Smooth muscle cell (in vitro differentiated cells): ENCODE data around the gene PRSS50. TPM values are rescaled to one million over a fixed set of nuclear protein-coding genes. Genes with fewer than 3 reads are reported as not detected.

Source experiments
- DNase-seq: peaks from one replicate; lab custom pipeline; 2025; ENCODE audit not compliant: unreplicated experiment; lab: John Stamatoyannopoulos, UW
- H2AFZ ChIP-seq: fragments of 200-600 bp; sonication (generic); 2 replicates; pipeline ENCODE4 v1.6.0; 2016; ENCODE audit warnings: antibody characterized with exemption, low read depth, mild to moderate bottlenecking
- H3F3A ChIP-seq: fragments of 200-600 bp; sonication (generic); 2 replicates; pipeline ENCODE4 v1.6.0; 2017; ENCODE audit warnings: antibody characterized with exemption, low read depth
- H3K27ac ChIP-seq: fragments of 200-600 bp; sonication (generic); 2 replicates; pipeline ENCODE4 v1.5.1; 2016; ENCODE audit warnings: low read depth, mild to moderate bottlenecking
- H3K27me3 ChIP-seq: fragments of 200-600 bp; sonication (generic); 2 replicates; pipeline ENCODE4 v1.6.1; 2016; ENCODE audit warnings: low read depth, mild to moderate bottlenecking
- H3K36me3 ChIP-seq: fragments of 200-600 bp; sonication (generic); 2 replicates; pipeline ENCODE4 v1.5.1; 2016; ENCODE audit warnings: low read depth
- H3K4me1 ChIP-seq: fragments of 200-600 bp; sonication (generic); 2 replicates; pipeline ENCODE4 v1.5.1; 2016; ENCODE audit warnings: low read depth
- H3K4me2 ChIP-seq: fragments of 200-600 bp; sonication (generic); 2 replicates; pipeline ENCODE4 v1.6.0; 2016; ENCODE audit warnings: mild to moderate bottlenecking
- H3K4me3 ChIP-seq: fragments of 200-600 bp; sonication (generic); 2 replicates; pipeline ENCODE4 v1.5.1; 2016; ENCODE audit warnings: mild to moderate bottlenecking
- H3K79me2 ChIP-seq: fragments of 200-600 bp; sonication (generic); 2 replicates; pipeline ENCODE4 v1.6.0; 2016; ENCODE audit warnings: low read depth, mild to moderate bottlenecking
- H3K9ac ChIP-seq: fragments of 200-600 bp; sonication (generic); 2 replicates; pipeline ENCODE4 v1.6.0; 2016; ENCODE audit warnings: low read depth
- H3K9me3 ChIP-seq: fragments of 200-600 bp; sonication (generic); replicated peaks from 2 replicates; pipeline ENCODE4 v1.5.1; 2016; ENCODE audit warnings: low read depth
- H4K20me1 ChIP-seq: fragments of 200-600 bp; sonication (generic); 2 replicates; pipeline ENCODE4 v1.6.0; 2016; ENCODE audit warnings: low read depth
- WGBS: methylation state at CpG from one replicate; pipeline ENCODE4 v1.1.7; 2016; ENCODE audit warnings: low lambda C conversion rate; 5-methylcytosine and 5-hydroxymethylcytosine counted together
- polyA plus RNA-seq: library from polyadenylated mRNA; unstranded; fragments of >200 nt; fragmentation: Nextera tagmentation; extraction: Ambion mirVana; gene quantifications from 2 replicates; pipeline ENCODE4 v1.2.1, GENCODE V29; 2016
- total RNA-seq: library from RNA; depleted of rRNA; stranded (reverse); fragments of >200 nt; gene quantifications from 2 replicates; pipeline ENCODE4 v1.2.3, GENCODE V29; 2014
- TF ChIP-seq, protein P1 (sequence below): fragments of 200-600 bp; sonication (generic); IDR thresholded peaks from 2 replicates; pipeline ENCODE4 v1.5.1; 2017; ENCODE audit warnings: borderline replicate concordance, mild to moderate bottlenecking, antibody characterized with exemption; ENCODE audit not compliant: insufficient read depth, poor library complexity, severe bottlenecking

PRSS50 gene
- total and polyA plus RNA-seq, 2 experiments from 2014 or later, result 0.54 to 0.73 TPM

DNA sequence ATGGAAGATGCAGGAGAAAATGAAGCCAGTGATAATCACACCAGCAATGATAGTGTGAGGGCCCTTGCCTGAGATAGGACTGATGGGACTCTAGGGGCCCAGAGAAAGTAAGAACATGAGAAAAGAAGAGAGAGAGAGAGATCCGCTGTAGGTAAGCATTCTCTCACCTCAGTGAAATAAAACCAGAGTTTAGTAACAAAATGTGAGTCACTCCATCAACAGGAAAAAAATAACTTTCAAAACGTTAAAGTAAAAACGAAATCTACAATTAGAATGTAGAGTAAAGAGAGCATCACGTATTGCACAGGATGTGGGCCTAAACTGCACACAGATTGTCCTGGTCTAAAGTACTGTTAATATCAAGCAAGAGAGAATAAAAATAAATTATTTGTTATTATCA is 6.8 kb upstream of the PRSS50 start:
- Histone ChIP-seq H3K79me2 (no peaks in the 10 kb centered on the region), H3K36me3 (no peaks in the 10 kb centered on the region), H3K27me3 (no peaks in the 10 kb centered on the region), H3K4me2 (no peak overlapping the region), H2AFZ (no peak overlapping the region), H3K9me3 (no peaks in the 10 kb centered on the region), H3K27ac (no peak overlapping the region), H3K4me3 (no peak overlapping the region), H3F3A (peaks cover 10% of the 10 kb centered on the region), H4K20me1 (no peaks in the 10 kb centered on the region), H3K9ac (no peak overlapping the region), H3K4me1 (peaks cover 7% of the 10 kb centered on the region)
- no peak for DNase-seq
- TF ChIP-seq, protein P1, sequence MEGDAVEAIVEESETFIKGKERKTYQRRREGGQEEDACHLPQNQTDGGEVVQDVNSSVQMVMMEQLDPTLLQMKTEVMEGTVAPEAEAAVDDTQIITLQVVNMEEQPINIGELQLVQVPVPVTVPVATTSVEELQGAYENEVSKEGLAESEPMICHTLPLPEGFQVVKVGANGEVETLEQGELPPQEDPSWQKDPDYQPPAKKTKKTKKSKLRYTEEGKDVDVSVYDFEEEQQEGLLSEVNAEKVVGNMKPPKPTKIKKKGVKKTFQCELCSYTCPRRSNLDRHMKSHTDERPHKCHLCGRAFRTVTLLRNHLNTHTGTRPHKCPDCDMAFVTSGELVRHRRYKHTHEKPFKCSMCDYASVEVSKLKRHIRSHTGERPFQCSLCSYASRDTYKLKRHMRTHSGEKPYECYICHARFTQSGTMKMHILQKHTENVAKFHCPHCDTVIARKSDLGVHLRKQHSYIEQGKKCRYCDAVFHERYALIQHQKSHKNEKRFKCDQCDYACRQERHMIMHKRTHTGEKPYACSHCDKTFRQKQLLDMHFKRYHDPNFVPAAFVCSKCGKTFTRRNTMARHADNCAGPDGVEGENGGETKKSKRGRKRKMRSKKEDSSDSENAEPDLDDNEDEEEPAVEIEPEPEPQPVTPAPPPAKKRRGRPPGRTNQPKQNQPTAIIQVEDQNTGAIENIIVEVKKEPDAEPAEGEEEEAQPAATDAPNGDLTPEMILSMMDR, result no peak
- 89% methylated on average over 4 of the region's 4 CpGs for WGBS

DNA sequence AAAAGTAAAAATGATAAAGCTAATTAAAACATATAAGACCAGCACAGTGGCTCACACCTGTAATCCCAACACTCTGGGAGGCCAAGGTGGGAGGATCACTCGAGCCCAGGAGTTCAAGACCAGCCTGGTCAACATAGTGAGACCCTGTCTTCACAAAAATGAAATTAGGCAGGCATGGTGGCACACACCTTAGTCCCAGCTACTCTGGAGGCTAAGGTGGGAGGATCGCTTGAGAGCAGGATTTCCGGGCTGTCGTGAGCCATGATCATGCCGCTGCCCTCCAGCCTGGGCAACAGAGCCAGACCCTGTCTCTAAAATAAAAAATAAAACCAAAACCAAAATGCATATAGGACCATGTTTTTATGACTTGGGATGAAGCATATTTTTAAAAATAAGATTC is 4.8 kb upstream of the PRSS50 start:
- no peak for DNase-seq
- H3K4me3 ChIP-seq, result no peak overlapping the region
- H3K27me3 ChIP-seq, result no peaks in the 10 kb centered on the region
- TF ChIP-seq, protein P1, result no peak
- 96% methylated on average over 5 of the region's 5 CpGs for WGBS
- H3K79me2 ChIP-seq, result no peaks in the 10 kb centered on the region
- no peaks in the 10 kb centered on the region for H3K36me3 ChIP-seq
- H4K20me1 ChIP-seq, result no peaks in the 10 kb centered on the region
- H3K9ac ChIP-seq, result no peak overlapping the region
- peaks cover 10% of the 10 kb centered on the region for H3F3A ChIP-seq
- H3K4me1 ChIP-seq, result peaks cover 7% of the 10 kb centered on the region
- no peaks in the 10 kb centered on the region for H3K9me3 ChIP-seq
- H3K27ac ChIP-seq, result no peak overlapping the region
- no peak overlapping the region for H3K4me2 ChIP-seq
- no peak overlapping the region for H2AFZ ChIP-seq

DNA sequence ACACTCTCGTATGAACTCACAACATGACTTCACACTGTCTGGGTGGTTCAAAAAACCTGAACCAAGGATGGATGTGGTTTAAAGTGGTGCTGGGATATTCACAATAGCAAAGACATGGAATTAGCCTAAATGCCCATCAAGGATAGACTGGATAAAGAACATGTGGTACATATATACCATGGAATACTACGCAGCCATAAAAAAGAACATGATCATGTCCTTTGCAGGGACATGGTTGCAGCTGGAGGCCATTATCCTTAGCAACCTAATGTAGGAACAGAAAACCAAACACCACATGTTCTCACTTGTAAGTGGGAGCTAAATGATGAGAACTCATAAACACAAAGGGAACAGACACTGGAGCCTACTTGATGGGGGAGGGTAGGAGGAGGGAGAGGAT is 3.3 kb upstream of the PRSS50 start:
- Histone ChIP-seq H3K9ac (no peak overlapping the region), H3F3A (peaks cover 7% of the 10 kb centered on the region), H2AFZ (no peak overlapping the region), H3K27me3 (no peaks in the 10 kb centered on the region), H4K20me1 (no peaks in the 10 kb centered on the region), H3K9me3 (no peaks in the 10 kb centered on the region), H3K4me2 (no peak overlapping the region), H3K79me2 (no peaks in the 10 kb centered on the region), H3K36me3 (no peaks in the 10 kb centered on the region), H3K4me1 (peaks cover 3% of the 10 kb centered on the region), H3K4me3 (no peak overlapping the region), H3K27ac (no peak overlapping the region)
- DNase-seq, result no peak
- 90% methylated on average over 2 of the region's 2 CpGs for WGBS
- TF ChIP-seq, protein P1, result no peak

DNA sequence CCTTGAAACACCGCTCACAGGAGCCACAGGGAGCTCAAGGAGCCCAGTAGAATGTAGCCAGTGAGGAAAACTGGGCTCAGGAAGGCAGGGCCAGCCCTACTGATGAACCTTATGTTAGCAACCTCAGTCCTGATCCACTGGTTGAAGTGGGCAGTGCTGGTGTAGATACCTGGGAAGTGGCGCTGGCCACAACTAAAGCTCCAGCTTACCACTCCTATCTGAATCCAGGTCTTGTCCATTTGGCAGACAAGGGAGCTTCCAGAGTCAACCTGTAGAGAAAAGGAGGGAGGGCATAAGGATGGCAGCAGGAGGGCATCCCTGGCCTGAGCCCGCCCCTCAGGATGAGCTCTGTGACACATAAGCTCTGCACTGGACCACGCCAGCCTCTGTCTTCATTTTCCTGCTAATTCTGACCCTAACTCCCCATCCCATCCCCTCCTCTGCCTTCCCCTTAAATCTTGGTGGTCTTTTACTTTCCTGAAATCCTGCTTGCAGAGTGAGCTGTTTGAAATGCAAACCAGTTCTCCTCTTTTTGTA is 2.1 kb upstream of the PRSS50 start:
- no peaks in the 10 kb centered on the region for H3F3A ChIP-seq
- H3K9ac ChIP-seq, result no peak overlapping the region
- no peak overlapping the region for H3K4me3 ChIP-seq
- WGBS, result 95% methylated on average over 4 of the region's 4 CpGs
- H4K20me1 ChIP-seq, result no peaks in the 10 kb centered on the region
- no peaks in the 10 kb centered on the region for H3K4me1 ChIP-seq
- no peaks in the 10 kb centered on the region for H3K79me2 ChIP-seq
- H3K27ac ChIP-seq, result no peak overlapping the region
- DNase-seq, result no peak
- no peaks in the 10 kb centered on the region for H3K27me3 ChIP-seq
- TF ChIP-seq, protein P1, result no peak
- H3K9me3 ChIP-seq, result no peaks in the 10 kb centered on the region
- no peaks in the 10 kb centered on the region for H3K36me3 ChIP-seq
- no peak overlapping the region for H2AFZ ChIP-seq
- H3K4me2 ChIP-seq, result no peak overlapping the region
